GM19035 (cell line): ENCODE measurements around the gene ROPN1B.

ENCODE experiments used
- ATAC-seq: cut with Tn5 transposase; IDR thresholded peaks from one replicate; pipeline ENCODE4 v1.9.1; 2021; ENCODE audit not compliant: unreplicated experiment

ROPN1B gene

DNA sequence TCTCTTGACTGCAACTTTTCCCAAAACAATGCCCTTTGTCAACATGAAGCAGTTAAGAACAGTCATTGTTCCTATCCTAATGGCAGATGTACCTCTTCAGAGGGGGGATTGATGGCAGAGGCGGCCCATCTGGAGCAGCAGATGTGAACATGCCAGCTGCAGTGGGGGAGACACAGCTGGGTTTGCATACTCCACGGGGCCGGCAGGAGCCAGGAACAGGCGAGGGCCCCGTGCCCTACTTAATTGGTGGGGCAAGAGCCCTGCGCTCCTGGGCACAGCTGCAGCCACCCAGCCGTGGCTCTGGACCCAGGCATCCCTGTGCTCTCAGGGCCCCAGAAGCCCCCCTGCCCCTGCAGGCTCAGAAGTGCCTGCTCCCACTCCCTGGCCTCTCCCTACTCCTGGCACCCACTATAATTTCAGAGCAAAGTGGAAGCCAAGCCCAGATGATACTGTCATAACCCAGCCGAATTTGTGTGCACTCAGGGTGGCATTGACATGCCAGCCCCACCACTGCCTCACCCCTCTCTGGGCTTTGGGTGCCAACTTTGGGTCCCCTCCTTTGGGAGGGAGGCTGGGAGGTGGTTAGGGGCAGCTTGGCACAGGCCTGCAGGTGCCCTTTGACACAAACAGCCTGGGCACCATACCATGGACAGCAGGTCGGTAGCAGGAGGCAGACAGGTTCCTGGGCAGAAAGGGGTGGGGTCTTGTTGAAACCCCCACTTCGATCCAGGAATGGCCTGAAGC lies 34.6 kb downstream of the ROPN1B start:
- ATAC-seq, result no peak

DNA sequence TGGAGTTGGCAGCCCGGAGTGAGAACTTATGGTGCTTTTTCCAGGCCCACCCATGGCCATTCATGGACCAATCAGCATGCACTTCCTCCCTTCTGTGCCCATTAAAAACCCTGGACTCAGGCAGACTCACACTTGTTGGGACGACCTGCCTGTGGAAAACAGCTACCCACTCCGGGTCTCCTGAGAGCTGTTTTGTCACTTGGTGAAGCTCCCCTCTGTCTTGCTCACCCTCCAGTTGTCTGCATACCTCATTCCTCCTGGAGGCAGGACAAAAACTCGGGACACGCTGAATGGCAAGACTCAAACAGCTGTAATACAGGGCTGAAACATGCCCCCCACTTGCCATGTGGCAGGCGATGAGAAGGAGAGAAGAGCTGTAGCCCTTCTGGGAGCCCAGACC lies 35.2 kb downstream of the ROPN1B start:
- no peak for ATAC-seq

DNA sequence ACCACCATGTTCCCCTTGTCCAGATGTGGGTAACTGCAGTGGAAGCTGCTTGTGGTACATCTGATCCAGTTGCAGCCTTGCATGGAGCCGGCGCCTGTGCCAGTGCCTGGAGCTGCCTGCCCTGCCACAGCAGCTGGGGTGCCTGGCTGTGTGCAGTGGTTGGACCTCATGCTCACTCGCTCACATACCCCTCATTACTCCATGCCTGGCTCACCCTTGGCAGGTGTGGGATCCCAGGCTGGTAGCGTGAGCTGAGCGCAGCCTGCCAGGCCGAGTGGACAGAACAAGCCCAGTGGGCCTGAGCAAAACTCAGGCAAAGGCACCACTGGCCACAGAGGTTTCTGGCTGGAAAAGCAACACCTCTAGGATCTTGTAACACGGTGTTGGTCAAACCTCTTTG lies 35.7 kb downstream of the ROPN1B start:
- ATAC-seq, result no peak

DNA sequence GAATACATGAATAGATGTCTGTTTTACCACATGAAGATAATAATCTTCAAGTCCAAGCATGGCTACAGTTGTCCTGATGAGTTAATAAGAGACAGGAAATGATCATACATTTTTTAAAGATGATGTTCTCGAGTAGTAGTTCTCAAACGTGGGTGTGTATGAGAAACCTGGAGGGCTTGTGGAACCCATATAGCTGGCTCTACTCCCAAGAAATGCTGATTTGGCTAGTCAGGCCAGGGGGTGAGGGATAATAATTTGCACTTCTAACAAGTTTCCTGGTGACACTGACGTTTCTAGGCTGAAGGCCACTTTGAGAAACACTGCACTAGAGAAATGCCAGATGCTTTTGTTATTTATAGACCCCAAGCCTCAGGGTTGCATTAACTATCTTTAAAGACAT lies 37.0 kb downstream of the ROPN1B start:
- ATAC-seq, result no peak

DNA sequence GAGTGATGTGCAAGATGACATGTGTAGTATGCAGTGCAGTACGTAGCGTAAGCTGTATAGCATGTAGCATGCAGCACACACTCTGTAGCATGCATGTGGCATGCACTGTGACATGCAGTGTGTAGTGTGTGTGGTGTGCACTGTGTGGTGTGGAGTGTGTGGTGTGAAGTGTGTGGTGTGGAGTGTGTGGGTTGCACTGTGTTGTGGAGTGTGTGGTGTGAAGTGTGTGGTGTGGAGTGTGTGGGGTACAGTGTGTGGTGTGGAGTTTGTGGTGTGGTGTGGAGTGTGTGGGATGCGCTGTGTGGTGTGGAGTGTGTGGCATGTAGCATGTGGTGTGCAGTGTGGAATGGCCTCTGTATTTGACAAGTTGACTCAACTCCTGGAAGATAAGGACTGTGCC lies 39.2 kb downstream of the ROPN1B start:
- no peak for ATAC-seq

DNA sequence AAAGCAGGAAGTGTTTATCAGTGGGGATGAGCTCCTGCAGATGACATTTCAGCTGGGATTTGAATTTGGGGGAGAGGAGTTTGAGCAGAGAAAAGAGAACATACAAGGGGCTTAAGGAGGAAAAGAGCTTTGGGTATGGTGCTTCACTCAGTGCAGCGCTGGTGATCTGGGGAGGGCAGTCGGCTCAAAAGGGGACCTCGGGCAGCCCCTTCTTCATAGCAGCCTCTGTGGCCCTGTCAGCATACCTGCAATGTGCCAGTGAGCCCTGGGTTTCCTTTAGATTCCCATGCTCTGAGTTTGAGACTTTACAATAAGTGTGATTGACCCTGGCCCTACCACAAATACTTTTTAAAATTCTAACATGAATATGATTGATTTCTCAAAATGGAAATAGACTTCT lies 40.2 kb downstream of the ROPN1B start:
- ATAC-seq, result no peak

DNA sequence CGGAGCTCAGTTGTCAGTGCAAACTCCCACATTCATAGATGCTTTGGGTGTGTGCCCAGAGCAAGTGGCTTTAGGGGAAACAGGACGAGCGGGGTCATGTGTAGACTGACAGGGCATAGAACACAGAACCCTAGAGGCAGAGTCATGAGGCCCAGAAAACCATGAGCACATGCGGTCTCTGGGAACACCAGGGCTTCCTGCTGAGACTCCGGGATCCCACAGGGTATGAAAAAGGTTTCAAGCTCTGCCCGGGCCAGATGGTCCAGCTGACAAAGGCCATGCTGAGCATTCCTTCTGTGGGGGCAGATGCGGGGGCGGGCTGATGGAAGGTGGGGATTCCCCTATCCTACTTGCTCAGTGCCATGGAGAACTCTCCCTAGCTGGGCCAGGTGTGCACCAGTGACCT lies 44.8 kb downstream of the ROPN1B start:
- no peak for ATAC-seq

DNA sequence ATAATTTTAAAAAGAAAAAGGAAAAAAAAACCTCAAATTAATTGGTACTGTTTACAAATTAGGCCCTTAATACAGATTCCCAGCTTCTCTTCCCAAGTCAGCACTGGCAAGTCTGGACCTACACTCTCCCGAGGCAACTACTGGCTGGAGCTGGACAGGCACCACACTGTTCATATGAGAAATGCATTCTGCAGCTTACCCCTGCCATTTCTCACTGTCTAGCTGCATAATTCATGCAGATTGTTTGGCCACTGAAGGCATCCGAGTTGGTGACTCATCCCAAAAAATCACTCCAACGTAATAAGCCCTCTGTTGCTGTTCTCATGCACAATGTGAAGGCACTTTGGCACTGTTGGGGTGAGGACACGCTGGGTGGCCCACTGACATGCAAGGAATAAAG lies 45.3 kb downstream of the ROPN1B start:
- ATAC-seq, result no peak

DNA sequence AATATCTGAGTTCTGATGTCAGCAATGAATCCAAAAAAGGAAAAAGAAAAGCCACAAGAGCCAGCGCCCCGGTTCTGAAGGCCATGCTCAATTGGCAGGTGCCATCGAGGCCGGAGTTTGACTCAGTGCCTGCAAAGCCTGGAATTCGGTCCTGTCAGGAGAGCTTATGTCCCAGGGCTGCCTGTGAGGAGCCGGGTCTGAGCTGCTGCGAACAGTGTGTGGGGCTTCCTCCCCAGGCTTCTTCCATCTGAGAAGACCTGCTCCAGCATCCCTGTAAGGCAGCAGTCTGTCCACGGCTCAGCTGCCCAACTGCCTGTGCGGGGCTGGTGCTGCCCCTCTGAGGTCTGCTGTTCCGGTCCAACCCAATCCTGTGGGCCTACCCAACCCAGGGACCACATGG lies 46.1 kb downstream of the ROPN1B start:
- no peak for ATAC-seq

DNA sequence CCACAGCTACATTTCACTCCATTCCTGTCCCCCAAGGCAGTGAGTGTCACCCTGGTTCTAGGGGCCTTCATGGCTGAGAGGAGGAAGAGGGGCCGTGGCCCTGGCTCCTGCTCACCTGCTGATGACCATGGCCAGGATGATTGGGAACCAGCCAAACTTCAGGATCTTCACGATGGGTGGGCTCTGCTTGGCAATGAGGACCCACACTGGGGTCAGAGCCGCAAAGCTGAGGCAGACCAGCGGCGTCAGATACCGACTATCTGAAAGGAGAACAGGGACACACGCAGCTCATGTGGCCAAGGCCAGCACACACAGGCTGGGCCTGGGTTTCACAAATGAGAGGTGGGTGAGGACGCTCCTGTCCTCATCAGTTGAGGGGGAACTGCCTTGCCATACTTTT lies 47.6 kb downstream of the ROPN1B start:
- ATAC-seq, result no peak

DNA sequence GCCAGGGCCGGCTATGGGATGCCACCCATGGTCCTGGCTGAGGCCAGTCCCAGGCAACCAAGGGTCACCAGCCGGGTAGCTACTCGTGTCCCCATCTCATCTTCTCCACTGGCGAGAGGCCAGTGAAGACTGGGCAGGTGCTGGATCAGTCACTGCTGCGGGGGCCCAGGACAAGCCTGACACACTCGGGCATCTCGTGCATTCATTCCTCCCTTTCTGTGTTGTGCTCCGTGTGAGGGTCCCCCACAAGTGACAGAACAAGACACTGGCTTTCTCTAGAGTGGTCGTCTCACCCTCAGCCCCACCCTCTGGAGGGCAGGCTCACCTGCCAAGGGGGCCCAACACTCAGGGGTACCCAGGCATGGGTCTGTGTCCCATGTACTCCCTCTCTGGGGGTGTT lies 48.4 kb downstream of the ROPN1B start:
- no peak for ATAC-seq

DNA sequence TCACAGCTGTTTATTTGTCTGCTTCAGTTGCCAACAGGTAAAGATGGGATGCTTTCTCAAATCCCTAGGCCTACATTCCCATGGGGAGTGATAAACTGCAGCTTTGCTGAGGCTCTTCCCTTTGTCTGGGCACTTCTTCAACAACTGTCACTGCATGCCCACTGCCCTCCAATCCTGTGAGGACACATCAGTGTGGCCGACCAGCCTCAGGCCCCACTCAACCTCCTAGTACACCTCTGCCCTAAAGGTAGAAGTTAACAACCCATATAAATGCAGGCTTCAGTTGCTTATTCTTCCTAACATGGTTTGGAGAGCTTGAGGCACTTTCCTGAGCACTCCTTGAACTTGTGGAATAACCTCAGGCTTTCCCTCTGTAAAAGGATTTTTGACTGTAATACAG lies 49.6 kb downstream of the ROPN1B start:
- ATAC-seq, result no peak

DNA sequence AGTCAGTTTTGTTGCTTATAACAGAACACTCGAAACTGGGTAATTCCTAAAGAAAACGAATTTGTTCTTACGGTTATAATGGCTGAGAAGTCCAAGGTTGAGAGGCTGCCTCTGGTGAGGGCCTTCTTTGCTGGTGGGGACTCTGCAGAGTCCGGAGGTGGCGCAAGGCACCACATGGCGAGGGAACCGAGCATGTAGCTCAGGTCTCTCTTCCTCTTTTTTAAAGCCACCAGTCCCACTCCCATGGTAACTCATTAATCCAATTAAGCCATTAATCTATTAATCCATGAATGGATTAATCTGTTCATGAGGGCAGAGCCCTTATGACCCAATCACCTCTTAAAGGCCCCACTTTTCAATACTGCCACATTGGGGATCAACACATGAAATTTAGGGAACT lies 50.0 kb downstream of the ROPN1B start:
- no peak for ATAC-seq

DNA sequence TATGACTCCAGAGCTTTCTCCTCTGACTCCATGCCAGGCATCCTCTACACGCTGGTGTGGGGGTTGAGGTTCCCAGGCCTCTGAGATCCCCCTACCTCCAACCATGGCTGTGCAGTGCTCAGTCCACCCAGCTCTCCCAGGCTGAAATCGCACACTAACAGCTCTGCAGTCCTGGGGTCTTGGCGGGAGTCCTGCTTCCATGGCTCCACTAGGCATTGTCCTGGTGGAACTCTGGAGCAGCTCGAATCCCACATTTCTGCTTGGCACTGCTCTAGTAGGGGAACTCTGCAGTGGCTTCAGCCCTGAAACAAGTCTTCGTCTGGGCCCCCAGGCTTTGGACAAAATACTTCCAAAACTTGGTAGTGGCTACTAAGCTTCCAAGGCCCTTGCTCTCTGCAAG lies 50.7 kb downstream of the ROPN1B start:
- ATAC-seq, result no peak

DNA sequence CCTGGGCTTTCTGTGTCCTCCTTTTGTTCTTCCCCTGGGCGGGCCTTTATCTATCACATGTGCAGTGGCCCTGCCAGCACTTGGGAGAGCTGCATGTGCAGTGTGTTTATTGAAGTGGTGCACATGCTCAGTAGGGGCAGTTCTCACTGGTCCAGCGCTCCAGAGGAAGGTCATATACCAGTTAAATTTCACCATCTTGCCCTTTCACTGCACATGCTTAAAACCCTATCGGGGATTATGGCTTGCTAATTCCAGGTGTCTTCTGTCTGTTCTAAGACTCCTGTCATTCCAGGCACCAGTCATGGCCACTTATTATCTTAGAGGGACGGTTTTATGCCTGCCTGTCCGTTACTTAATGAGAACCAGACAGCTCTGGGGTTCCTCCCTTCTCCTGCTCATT lies 52.2 kb downstream of the ROPN1B start:
- ATAC-seq, result no peak

DNA sequence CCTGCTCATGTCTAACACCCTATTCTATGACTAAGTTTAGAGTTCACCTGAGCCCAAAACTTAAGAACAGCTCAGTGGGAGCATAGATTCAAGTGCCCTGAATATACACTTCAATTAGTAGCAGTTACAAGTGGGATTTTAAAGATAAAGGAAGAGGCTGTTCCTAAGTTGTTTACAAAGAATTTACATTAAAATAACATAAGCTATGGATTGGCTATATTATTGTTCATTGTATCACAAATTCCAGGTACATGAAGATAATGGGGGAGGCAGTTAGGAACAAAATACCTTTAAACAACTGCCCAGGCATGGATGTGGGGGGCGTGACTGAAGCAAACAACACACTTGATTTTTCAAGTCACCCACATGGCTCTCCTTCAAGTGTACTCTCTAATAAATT lies 52.7 kb downstream of the ROPN1B start:
- no peak for ATAC-seq

DNA sequence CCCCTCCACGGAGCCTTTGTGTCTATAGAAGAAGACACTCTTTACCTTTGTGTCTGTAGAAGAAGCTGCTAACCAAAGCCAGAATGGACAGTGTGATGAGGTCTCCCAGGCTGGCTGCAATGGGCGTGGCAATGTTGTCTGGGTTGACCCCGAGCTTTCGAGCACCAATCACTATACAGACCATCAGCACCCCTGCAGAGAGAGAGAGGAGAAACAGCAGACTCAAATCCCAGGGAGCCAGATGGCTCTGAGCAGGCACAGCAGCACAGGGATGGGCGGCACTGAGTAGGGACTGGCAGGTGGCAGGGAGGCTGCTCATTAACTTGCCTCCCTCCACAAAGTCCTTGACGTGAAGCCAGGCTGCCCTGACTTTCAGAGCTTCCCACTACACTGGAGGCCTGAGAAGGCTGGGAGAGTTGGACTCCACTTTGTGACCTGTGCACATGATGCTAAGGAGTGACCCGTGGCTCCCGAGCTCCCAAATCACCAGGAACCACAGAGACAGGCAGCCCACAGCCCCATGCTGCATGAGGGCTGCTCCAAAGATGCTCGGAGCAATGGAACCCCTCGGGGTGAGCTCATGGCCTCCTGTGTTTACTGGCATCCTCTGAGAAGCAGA lies 53.9 kb downstream of the ROPN1B start:
- ATAC-seq, result no peak

DNA sequence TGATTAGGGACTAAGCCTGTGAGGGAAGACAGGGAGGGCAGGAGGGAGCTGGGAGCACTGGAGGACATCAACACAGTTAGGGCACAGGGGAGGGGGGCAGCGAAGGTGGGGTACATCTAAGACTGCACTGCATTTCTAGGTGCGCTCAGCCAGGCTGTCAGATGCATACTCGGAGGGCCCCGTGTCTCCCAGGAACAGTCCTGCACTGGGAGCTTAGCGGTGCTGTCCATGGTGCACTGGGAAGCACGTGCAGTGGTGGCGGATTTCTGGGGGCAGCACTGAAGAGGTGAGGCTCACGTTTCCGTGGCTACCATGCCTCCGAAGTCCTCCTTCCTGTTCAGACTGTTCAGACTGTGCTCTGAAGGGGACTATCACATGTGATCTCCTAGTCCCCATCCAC lies 54.4 kb downstream of the ROPN1B start:
- no peak for ATAC-seq

DNA sequence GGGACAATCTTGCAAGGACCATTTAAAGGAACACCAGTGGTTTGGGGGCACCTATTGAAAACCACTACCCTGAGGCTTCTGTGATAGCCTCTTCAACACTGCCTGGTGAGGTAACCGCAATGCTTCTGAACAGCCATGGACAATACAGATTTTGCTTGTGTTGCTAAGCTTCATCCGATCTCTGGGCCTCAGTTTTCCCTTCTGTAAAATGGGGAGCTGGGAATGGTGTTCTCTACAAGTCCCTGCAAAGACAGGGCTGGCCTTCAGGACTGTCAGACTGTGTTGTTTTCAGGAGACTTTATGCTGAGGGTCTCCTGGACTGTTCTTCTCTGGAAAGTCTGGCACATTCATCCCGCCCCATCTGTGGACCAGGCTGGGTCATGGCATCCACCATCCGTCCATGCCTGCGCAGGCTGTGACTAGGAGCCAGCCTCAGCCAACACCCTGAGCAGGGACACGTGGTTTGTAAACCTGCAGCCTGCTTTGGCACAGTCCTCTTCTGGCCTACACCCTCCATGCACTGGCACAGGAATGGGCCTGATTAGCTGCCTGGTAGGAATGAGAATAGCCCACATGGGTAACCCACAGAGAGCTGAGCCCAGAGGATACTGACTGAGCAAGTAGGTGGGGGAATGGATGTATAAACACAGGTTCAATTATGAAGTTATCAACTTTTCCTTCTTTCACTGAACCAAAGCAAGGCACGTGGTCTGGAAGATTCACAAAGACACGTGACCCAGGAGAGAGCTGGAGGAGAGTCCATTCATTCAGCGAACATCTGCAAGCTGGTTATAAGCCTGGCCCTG lies 55.3 kb downstream of the ROPN1B start:
- ATAC-seq, result no peak

DNA sequence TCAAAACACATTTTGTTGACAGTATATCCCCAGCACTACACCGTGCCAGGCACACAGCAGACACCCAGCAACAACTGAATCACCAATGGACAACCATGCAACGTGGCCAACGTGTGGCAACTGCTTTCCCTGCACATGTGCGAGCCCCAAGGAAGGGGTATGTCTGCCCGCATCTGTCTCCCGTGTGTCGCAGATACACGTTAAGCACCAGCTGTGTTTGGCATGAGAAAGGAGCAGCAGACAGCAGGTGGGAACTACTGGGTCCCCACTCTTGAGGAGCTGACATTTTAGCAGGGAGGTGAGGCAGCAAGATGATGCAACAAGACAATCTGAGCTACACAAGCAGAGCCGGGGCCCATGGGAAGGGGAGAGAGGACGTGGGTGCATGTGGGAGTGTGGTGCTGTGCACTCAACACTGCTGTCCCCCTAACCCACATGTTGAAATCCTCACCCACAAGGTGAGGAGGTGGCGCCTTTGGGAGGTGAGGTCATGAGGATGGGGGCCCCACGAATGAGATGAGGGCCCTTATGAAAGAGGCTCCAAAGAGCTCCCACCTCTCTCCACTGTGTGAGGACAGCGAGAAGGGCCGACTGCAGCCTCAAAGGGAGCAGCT lies 56.2 kb downstream of the ROPN1B start:
- ATAC-seq, result no peak

DNA sequence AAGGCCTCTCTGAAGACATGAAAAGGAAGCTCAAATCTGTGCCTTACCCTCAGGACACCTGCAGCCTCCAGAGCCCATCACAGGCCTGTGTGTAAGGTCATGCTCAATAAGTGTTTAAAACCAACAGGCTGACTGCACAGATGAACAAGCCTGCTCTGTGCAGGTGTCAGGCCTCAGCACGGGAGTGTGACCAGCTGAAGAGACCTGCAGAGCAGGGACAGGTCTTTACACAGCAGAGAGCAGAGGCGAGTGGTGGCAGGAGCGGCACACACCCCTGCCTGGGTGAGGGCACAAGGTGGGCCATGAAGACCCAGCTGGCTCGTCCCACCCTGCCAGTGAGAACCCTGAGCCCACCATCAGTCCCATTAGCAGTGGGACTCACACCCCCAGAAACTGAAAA lies 56.9 kb downstream of the ROPN1B start:
- ATAC-seq, result no peak

DNA sequence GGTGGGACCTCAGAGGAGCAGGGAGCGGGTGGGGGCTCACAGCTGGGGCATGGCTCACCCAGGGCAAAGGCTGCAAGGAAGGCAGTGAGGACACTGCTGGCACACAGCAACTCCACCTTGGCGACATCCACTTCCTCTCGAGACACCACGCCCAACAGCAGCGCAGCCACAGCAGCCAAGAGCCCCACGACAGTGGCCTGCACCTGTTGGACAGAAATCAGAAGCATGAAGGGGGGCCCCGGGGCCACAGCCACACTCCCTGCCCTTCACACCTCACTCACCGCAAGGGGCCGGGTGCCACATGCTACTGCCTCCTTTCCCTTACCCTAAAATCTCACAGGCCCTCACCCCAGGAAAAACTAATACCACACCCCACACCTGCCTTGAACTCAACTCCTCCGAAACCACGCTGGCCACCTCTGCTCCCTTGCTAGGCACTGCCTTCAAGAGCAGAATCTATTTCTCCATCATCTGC lies 57.3 kb downstream of the ROPN1B start:
- no peak for ATAC-seq
